ENCODE data around the gene NKX2-3.

DNA sequence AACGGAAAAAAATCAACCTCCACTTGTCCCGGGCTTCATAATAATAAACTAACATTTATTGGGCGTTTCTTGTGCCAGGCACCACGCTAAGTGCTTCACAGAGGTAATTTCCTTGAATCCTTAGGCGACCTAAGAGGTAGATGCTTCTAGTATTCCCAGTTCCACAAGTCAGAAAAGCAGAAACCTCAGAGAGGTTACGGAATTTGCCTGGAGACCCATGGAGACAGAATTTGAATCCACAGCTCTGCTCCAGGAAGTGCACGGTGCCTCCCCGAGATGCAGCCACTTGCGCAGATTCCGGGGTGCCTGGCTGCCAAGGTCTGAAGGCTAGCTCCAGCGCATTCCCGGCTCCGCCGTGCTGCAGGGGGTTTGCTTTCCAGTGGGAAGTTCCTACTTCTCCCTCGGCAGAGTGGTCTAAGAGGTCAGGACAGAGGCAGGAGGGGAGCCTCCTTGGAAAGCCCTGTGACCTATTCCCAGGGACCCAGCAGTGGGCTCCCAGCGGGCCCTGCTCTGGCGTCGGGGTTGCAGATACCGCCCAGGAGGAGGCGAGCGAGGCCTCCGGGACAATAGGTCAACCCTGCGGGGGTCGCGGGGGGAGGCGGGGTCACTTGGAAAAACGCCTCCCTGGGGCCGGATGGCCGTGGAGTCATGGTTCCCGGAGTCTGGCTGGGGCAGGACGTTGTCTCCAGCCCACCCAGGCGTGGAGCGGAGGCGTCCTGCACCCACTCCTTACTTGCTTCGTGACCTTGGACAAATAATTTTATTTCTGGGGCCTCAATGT lies 10.1 kb upstream of the NKX2-3 start:
- no peak for TF ChIP-seq POLR2A (IDR thresholded peaks at IDR 0.05)
- TF ChIP-seq, protein P1, sequence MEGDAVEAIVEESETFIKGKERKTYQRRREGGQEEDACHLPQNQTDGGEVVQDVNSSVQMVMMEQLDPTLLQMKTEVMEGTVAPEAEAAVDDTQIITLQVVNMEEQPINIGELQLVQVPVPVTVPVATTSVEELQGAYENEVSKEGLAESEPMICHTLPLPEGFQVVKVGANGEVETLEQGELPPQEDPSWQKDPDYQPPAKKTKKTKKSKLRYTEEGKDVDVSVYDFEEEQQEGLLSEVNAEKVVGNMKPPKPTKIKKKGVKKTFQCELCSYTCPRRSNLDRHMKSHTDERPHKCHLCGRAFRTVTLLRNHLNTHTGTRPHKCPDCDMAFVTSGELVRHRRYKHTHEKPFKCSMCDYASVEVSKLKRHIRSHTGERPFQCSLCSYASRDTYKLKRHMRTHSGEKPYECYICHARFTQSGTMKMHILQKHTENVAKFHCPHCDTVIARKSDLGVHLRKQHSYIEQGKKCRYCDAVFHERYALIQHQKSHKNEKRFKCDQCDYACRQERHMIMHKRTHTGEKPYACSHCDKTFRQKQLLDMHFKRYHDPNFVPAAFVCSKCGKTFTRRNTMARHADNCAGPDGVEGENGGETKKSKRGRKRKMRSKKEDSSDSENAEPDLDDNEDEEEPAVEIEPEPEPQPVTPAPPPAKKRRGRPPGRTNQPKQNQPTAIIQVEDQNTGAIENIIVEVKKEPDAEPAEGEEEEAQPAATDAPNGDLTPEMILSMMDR (IDR thresholded peaks at IDR 0.05 in 8 of 11, conservative IDR thresholded peaks at IDR 0.05 in 3 of 11) = peak in 8 of 11 experiments; percentile 6 to 45 (median 30)
